HepG2 (cell line): ENCODE data around the gene ABTB2. TPM values are rescaled to one million over a fixed set of nuclear protein-coding genes. Genes with fewer than 3 reads are reported as not detected.

Experiments used
- ATAC-seq: fragments of 200-7000 bp; cut with Tn5 transposase; 3 replicates; pipeline ENCODE4 v1.9.1; 2020; ENCODE audit warnings: mild to moderate bottlenecking, moderate library complexity
- BruUV-seq: library from RNA; stranded (reverse); fragments of 400-500 nt; replicated peaks from 2 replicates; lab custom pipeline; 2021; lab: Mats Ljungman, UMichigan
- CTCF ChIA-PET: fragments of 300-600 bp; formaldehyde crosslinking; extraction: SDS; loops from one replicate; lab custom pipeline; 2021; ENCODE audit warnings: low total read pairs, inconsistent platforms, low intra/inter-chr PET ratio; lab: Yijun Ruan, JAX
- POLR2A ChIA-PET: fragments of 350-600 bp; sonication (Branson Sonifier 250); formaldehyde crosslinking; loops from one replicate; lab custom pipeline; 2020; ENCODE audit warnings: antibody characterized with exemption, inconsistent platforms; lab: Yijun Ruan, JAX
- DNase-seq: peaks from one replicate; pipeline ENCODE4 v3.0.0-alpha.2; 2015; ENCODE audit warnings: low spot score
- FAIRE-seq: peaks from 3 replicates; lab custom pipeline; 2011; peaks lifted over from hg19 to GRCh38; lab: Jason Lieb, UNC
- H2AFZ ChIP-seq: one replicate; pipeline ENCODE4 v1.6.1; 2011; ENCODE audit warnings: low read length, inconsistent platforms
- H3K27ac ChIP-seq: fragments of 300-600 bp; 3 replicates; pipeline ENCODE4 v1.8.0; 2011; ENCODE audit warnings: mixed run types, mild to moderate bottlenecking, mixed read lengths, low read length, inconsistent platforms; ENCODE audit not compliant: insufficient read depth; ENCODE audit errors: extremely low read length
- H3K27me3 ChIP-seq, 2 experiments: fragments of 200-600 bp in 1 of 2; 2 replicates in 1 of 2; 3 replicates in 1 of 2; pipeline versions ENCODE4 v1.6.0 to v1.8.0; 2011; ENCODE audit warnings: low read length in 2 of 2, mild to moderate bottlenecking in 2 of 2, moderate library complexity in 2 of 2, inconsistent platforms in 1 of 2; ENCODE audit not compliant: insufficient read depth in 2 of 2, control insufficient read depth in 1 of 2
- H3K36me3 ChIP-seq, 2 experiments: fragments of 200-600 bp in 1 of 2; replicated peaks in 1 of 2; 2 replicates in 1 of 2; 3 replicates in 1 of 2; pipeline versions ENCODE4 v1.5.1 to v1.8.0; 2011; ENCODE audit warnings: low read length in 2 of 2, inconsistent platforms in 1 of 2; ENCODE audit not compliant: insufficient read depth in 2 of 2, control insufficient read depth in 1 of 2
- H3K4me1 ChIP-seq: 2 replicates; pipeline ENCODE4 v1.5.1; 2012; ENCODE audit warnings: low read length, inconsistent platforms; ENCODE audit not compliant: insufficient read depth
- H3K4me2 ChIP-seq: 2 replicates; pipeline ENCODE4 v1.6.0; 2011; ENCODE audit warnings: low read depth, low read length, inconsistent platforms
- H3K4me3 ChIP-seq, 3 experiments: fragments of 200-600 bp in 1 of 3; sonication (generic), shearing (Covaris generic) in 1 of 3; replicated peaks in 1 of 3; 2 replicates each; pipeline ENCODE4 v1.5.1; 2011 to 2016; ENCODE audit warnings: low read length in 3 of 3, inconsistent platforms in 2 of 3, low read depth in 2 of 3, mild to moderate bottlenecking in 2 of 3, control low read depth in 1 of 3, mixed read lengths in 1 of 3; ENCODE audit not compliant: insufficient read depth in 1 of 3
- H3K79me2 ChIP-seq: one replicate; pipeline ENCODE4 v1.6.1; 2011; ENCODE audit warnings: low read length, inconsistent platforms; ENCODE audit not compliant: insufficient read depth
- H3K9ac ChIP-seq: 2 replicates; pipeline ENCODE4 v1.6.0; 2011; ENCODE audit warnings: mild to moderate bottlenecking, low read depth, low read length, inconsistent platforms; ENCODE audit not compliant: insufficient read depth
- H3K9me3 ChIP-seq: 2 replicates; pipeline ENCODE4 v1.5.1; 2012; ENCODE audit warnings: mild to moderate bottlenecking, low read length
- H4K20me1 ChIP-seq: 2 replicates; pipeline ENCODE4 v1.6.0; 2011; ENCODE audit warnings: inconsistent platforms, mild to moderate bottlenecking, low read length, moderate library complexity; ENCODE audit not compliant: insufficient read depth
- BHLHE40 ChIP-seq: IDR thresholded peaks from 2 replicates; pipeline ENCODE4 v1.6.1; 2011; ENCODE audit warnings: low read length, improper control_type of control experiment
- FOXM1 ChIP-seq: sonication (generic); formaldehyde crosslinking; IDR thresholded peaks from 2 replicates; pipeline ENCODE4 v1.5.0; 2020; ENCODE audit warnings: missing genetic modification reagents
- HOXA7 ChIP-seq: sonication (generic); formaldehyde crosslinking; IDR thresholded peaks from 2 replicates; pipeline ENCODE4 v1.8.1; 2022; ENCODE audit warnings: mild to moderate bottlenecking, missing genetic modification reagents, moderate library complexity
- HOXD1 ChIP-seq: sonication (generic); formaldehyde crosslinking; IDR thresholded peaks from 2 replicates; pipeline ENCODE4 v1.5.0; 2020; ENCODE audit warnings: missing genetic modification reagents
- PAX8 ChIP-seq: sonication (generic); formaldehyde crosslinking; IDR thresholded peaks from 2 replicates; pipeline ENCODE4 v1.8.0; 2022; ENCODE audit warnings: mild to moderate bottlenecking, missing genetic modification reagents, borderline replicate concordance
- REXO4 ChIP-seq: sonication (generic); formaldehyde crosslinking; IDR thresholded peaks from 2 replicates; pipeline ENCODE4 v1.8.0; 2022; ENCODE audit warnings: missing genetic modification reagents, mild to moderate bottlenecking, borderline replicate concordance
- RXRB ChIP-seq: IDR thresholded peaks from 2 replicates; pipeline ENCODE4 v1.6.1; 2016; ENCODE audit warnings: borderline replicate concordance, missing genetic modification reagents, missing compliant biosample characterization
- SP140L ChIP-seq: sonication (generic); formaldehyde crosslinking; IDR thresholded peaks from 2 replicates; pipeline ENCODE4 v1.4.0; 2020; ENCODE audit warnings: missing genetic modification reagents, borderline replicate concordance
- ZFP36L1 ChIP-seq: sonication (generic); formaldehyde crosslinking; IDR thresholded peaks from 2 replicates; pipeline ENCODE4 v1.8.0; 2022; ENCODE audit warnings: mild to moderate bottlenecking, missing genetic modification reagents, moderate library complexity
- ZNF235 ChIP-seq: sonication (generic); formaldehyde crosslinking; IDR thresholded peaks from 2 replicates; pipeline ENCODE4 v1.8.1; 2023; ENCODE audit warnings: mild to moderate bottlenecking, missing genetic modification reagents, borderline replicate concordance
- ZNF343 ChIP-seq: sonication (generic); formaldehyde crosslinking; IDR thresholded peaks from 2 replicates; pipeline ENCODE4 v1.4.0; 2020; ENCODE audit warnings: mild to moderate bottlenecking, missing genetic modification reagents
- ZNF878 ChIP-seq: sonication (generic); formaldehyde crosslinking; IDR thresholded peaks from 2 replicates; pipeline ENCODE4 v1.8.1; 2023; ENCODE audit warnings: mild to moderate bottlenecking, missing genetic modification reagents, moderate library complexity
- WGBS: methylation state at CpG from one replicate; pipeline ENCODE4 v1.1.6; 2017; ENCODE audit warnings: low lambda C conversion rate; 5-methylcytosine and 5-hydroxymethylcytosine counted together
- in situ Hi-C: cut with HindIII; loops from 2 replicates; pipeline ENCODE4 v1.10.0; 2017; ENCODE audit warnings: low pct_unique_long_range_greater_than_20kb; ENCODE audit not compliant: extremely low pct_ligation_motif_present
- intact Hi-C: fragments of 100-400 bp; cut with micrococcal nuclease; formaldehyde crosslinking; loops from one replicate; pipeline ENCODE4 v1.10.0; 2022; ENCODE audit not compliant: unreplicated experiment
- polyA plus RNA-seq, 8 experiments: library from polyadenylated mRNA; depleted of rRNA in 3 of 8; stranded (reverse) in 7 of 8; unstranded in 1 of 8; fragments of >200 nt; fragmentation: Illumina TruSeq in 4 of 8; extraction: Trizol in 4 of 8; gene quantifications; 2 replicates each; pipeline versions ENCODE4 v1.2.1 to v1.2.3, GENCODE V29; 2011 to 2016; ENCODE audit warnings: low read depth in 4 of 8, missing spikeins in 1 of 8, mixed read lengths in 1 of 8; ENCODE audit not compliant: insufficient read depth in 1 of 8
- total RNA-seq, 5 experiments: library from RNA; depleted of rRNA; stranded (reverse); fragments of >200 nt; fragmentation: Illumina TruSeq; extraction: Trizol; gene quantifications; 2 replicates each; pipeline ENCODE4 v1.2.3, GENCODE V29; 2016; ENCODE audit warnings: low read depth in 1 of 5
- TF ChIP-seq, protein P1 (sequence below): sonication (generic); formaldehyde crosslinking; IDR thresholded peaks from 2 replicates; pipeline ENCODE4 v1.5.0; 2020; ENCODE audit warnings: mild to moderate bottlenecking, missing genetic modification reagents
- TF ChIP-seq, protein P2 (sequence below): sonication (generic); formaldehyde crosslinking; IDR thresholded peaks from 2 replicates; pipeline ENCODE4 v1.5.0; 2020; ENCODE audit warnings: missing genetic modification reagents, mild to moderate bottlenecking, borderline replicate concordance
- TF ChIP-seq, protein P3 (sequence below): sonication (generic); formaldehyde crosslinking; conservative IDR thresholded peaks from 2 replicates; pipeline ENCODE4 v1.8.0; 2022; ENCODE audit warnings: low read depth, missing genetic modification reagents

The ABTB2 gene
- total and polyA plus RNA-seq, 2 of the 13 experiments (the other 11 are each of a cell fraction or from before 2014, with no cell fraction given): 5.1 to 15.4 TPM

DNA sequence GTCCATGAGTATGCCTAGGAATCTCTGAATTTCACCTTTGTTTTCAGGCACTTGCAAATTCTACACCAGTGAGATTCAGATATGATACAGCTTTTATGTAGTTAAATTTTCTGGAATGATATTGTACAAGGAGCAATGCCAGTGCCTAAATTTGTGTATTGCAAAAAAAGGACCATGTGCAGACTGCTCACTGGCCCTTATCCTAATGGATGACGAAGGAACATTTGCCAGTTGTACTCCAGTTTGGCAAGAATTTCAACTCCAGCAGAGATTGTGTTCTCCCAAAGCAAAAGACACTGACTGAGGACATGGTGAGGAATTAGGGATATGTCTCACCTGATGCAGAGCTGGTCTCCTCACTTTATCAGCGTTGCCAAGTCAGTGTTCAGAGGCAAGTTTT, 243.8 kb downstream of the ABTB2 start:
- FAIRE-seq (no peak), ATAC-seq (no peak), DNase-seq (no peak)
- TF ChIP-seq, protein P1, sequence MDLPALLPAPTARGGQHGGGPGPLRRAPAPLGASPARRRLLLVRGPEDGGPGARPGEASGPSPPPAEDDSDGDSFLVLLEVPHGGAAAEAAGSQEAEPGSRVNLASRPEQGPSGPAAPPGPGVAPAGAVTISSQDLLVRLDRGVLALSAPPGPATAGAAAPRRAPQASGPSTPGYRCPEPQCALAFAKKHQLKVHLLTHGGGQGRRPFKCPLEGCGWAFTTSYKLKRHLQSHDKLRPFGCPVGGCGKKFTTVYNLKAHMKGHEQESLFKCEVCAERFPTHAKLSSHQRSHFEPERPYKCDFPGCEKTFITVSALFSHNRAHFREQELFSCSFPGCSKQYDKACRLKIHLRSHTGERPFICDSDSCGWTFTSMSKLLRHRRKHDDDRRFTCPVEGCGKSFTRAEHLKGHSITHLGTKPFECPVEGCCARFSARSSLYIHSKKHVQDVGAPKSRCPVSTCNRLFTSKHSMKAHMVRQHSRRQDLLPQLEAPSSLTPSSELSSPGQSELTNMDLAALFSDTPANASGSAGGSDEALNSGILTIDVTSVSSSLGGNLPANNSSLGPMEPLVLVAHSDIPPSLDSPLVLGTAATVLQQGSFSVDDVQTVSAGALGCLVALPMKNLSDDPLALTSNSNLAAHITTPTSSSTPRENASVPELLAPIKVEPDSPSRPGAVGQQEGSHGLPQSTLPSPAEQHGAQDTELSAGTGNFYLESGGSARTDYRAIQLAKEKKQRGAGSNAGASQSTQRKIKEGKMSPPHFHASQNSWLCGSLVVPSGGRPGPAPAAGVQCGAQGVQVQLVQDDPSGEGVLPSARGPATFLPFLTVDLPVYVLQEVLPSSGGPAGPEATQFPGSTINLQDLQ (CRISPR knock-in tag): no peak
- TF ChIP-seq HOXD1 (CRISPR knock-in tag) (no peak), SP140L (CRISPR knock-in tag) (no peak), ZNF235 (CRISPR knock-in tag) (no peak), HOXA7 (CRISPR knock-in tag) (no peak), BHLHE40 (no peak), RXRB (CRISPR knock-in tag) (no peak), FOXM1 (no peak), REXO4 (CRISPR knock-in tag) (no peak), ZFP36L1 (CRISPR knock-in tag) (no peak), ZNF878 (no peak), ZNF343 (no peak), PAX8 (CRISPR knock-in tag) (no peak)
- TF ChIP-seq, protein P2, sequence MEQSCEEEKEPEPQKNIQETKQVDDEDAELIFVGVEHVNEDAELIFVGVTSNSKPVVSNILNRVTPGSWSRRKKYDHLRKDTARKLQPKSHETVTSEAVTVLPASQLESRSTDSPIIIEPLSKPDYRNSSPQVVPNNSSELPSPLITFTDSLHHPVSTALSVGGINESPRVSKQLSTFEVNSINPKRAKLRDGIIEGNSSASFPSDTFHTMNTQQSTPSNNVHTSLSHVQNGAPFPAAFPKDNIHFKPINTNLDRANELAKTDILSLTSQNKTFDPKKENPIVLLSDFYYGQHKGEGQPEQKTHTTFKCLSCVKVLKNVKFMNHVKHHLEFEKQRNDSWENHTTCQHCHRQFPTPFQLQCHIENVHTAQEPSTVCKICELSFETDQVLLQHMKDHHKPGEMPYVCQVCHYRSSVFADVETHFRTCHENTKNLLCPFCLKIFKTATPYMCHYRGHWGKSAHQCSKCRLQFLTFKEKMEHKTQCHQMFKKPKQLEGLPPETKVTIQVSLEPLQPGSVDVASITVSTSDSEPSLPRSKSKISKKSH (CRISPR knock-in tag): no peak
- TF ChIP-seq, protein P3, sequence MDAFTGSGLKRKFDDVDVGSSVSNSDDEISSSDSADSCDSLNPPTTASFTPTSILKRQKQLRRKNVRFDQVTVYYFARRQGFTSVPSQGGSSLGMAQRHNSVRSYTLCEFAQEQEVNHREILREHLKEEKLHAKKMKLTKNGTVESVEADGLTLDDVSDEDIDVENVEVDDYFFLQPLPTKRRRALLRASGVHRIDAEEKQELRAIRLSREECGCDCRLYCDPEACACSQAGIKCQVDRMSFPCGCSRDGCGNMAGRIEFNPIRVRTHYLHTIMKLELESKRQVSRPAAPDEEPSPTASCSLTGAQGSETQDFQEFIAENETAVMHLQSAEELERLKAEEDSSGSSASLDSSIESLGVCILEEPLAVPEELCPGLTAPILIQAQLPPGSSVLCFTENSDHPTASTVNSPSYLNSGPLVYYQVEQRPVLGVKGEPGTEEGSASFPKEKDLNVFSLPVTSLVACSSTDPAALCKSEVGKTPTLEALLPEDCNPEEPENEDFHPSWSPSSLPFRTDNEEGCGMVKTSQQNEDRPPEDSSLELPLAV (CRISPR knock-in tag): no peak
- H4K20me1 ChIP-seq: no peaks in the 10 kb centered on the region
- in situ Hi-C loops (no loop called here), intact Hi-C loops (no loop called here)
- H3K9ac ChIP-seq: no peak overlapping the region
- H3K4me3 ChIP-seq: no peak overlapping the region
- peaks cover 39 to 94% of the 10 kb centered on the region in 2 experiments for H3K36me3 ChIP-seq
- WGBS: 100% methylated on average over 2 of the region's 2 CpGs
- no peak overlapping the region for H3K27ac ChIP-seq
- H2AFZ ChIP-seq: no peak overlapping the region
- H3K4me2 ChIP-seq: no peak overlapping the region
- H3K79me2 ChIP-seq: peaks cover 6% of the 10 kb centered on the region
- BruUV-seq: no TSS peak
- no peaks in the 10 kb centered on the region for H3K27me3 ChIP-seq
- H3K9me3 ChIP-seq: no peaks in the 10 kb centered on the region
- ChIA-PET CTCF (no interaction called here), POLR2A (interaction anchor here (2.0 kb wide), 1 partner anchor 9 kb away, joined by 8 read pairs; the partner anchor contains the start of gene NAT10)
- H3K4me1 ChIP-seq: no peaks in the 10 kb centered on the region
